Esophagus mucosa (tissue), 1 donor: ENCODE measurements around the gene MCTP2. TPM values are rescaled to one million over a fixed set of nuclear protein-coding genes. Genes with fewer than 3 reads are reported as not detected.
"Not testable (repeated sequence)": the region's sequence is repeated elsewhere in the genome, so short reads cannot be mapped to it uniquely, and the experiment has no call there.

ENCODE experiments used
- ATAC-seq: fragments of 200-7000 bp; cut with Tn5 transposase; one replicate; pipeline ENCODE4 v1.9.1; 2020
- total RNA-seq: library from RNA; stranded (reverse); gene quantifications from one replicate; pipeline ENCODE4 v1.2.4, GENCODE V29; 2023
- donor health status: DM: yes; HTN: yes; CAD: no.

The MCTP2 gene
- total RNA-seq, 1 donor from 2014 or later = 14.6 TPM

- no peak for ATAC-seq
Measured at GRCh38 chr15:94235646-94236045, 4.3 kb downstream of the MCTP2 start.

GRCh38 chr15:94236608-94237007 lies 5.2 kb downstream of the MCTP2 start:
- peak; percentile 42 for ATAC-seq

- no peak for ATAC-seq
Measured at GRCh38 chr15:94237903-94238302, 6.5 kb downstream of the MCTP2 start.

GRCh38 chr15:94238539-94239118 lies 7.3 kb downstream of the MCTP2 start:
- no peak for ATAC-seq

- peak; percentile 85 for ATAC-seq
Measured at GRCh38 chr15:94239474-94239873, 8.1 kb downstream of the MCTP2 start.

- no peak for ATAC-seq
Measured at GRCh38 chr15:94240480-94240879, 9.1 kb downstream of the MCTP2 start.

GRCh38 chr15:94242257-94242656 lies 10.9 kb downstream of the MCTP2 start:
- ATAC-seq = no peak

GRCh38 chr15:94243003-94243402 lies 11.6 kb downstream of the MCTP2 start:
- ATAC-seq = not testable (repeated sequence)

GRCh38 chr15:94243418-94243817 lies 12.1 kb downstream of the MCTP2 start:
- ATAC-seq = no peak

GRCh38 chr15:94246016-94246415 lies 14.7 kb downstream of the MCTP2 start:
- peak; percentile 29 for ATAC-seq

GRCh38 chr15:94247789-94248638 lies 16.7 kb downstream of the MCTP2 start:
- ATAC-seq = no peak

- ATAC-seq = no peak
Measured at GRCh38 chr15:94250801-94251200, 19.4 kb downstream of the MCTP2 start.

GRCh38 chr15:94252223-94252766 lies 20.9 kb downstream of the MCTP2 start:
- ATAC-seq = no peak

- ATAC-seq = no peak
Measured at GRCh38 chr15:94252906-94253491, 21.6 kb downstream of the MCTP2 start.

GRCh38 chr15:94253742-94254141 lies 22.4 kb downstream of the MCTP2 start:
- ATAC-seq = no peak

- ATAC-seq = no peak
Measured at GRCh38 chr15:94255540-94255939, 24.2 kb downstream of the MCTP2 start.

GRCh38 chr15:94256511-94256910 lies 25.1 kb downstream of the MCTP2 start:
- no peak for ATAC-seq

- ATAC-seq = not testable (repeated sequence)
Measured at GRCh38 chr15:94257776-94258175, 26.4 kb downstream of the MCTP2 start.

GRCh38 chr15:94258246-94258645 lies 26.9 kb downstream of the MCTP2 start:
- no peak for ATAC-seq

- no peak for ATAC-seq
Measured at GRCh38 chr15:94259121-94259751, 27.9 kb downstream of the MCTP2 start.

- ATAC-seq = no peak
Measured at GRCh38 chr15:94259863-94260262, 28.5 kb downstream of the MCTP2 start.

GRCh38 chr15:94262201-94262600 lies 30.8 kb downstream of the MCTP2 start:
- ATAC-seq = no peak
